ENCODE measurements around the gene KRTAP1-1.
"Not testable (repeated sequence)": the region's sequence is repeated elsewhere in the genome, so short reads cannot be mapped to it uniquely, and the experiment has no call there.

GRCh38 chr17:41034346-41034935 is 6.8 kb downstream of the KRTAP1-1 start, which contains the start of gene KRTAP1-3:
- not testable (repeated sequence) for TF ChIP-seq CTCF (conservative IDR thresholded peaks at IDR 0.05 in 1 of 2, IDR thresholded peaks at IDR 0.05 in 1 of 2; ENCODE audit: low read depth in 1 of 2, low read length in 2 of 2); EZH2 (IDR thresholded peaks at IDR 0.05; ENCODE audit: low read length, missing control alignments)
